NCI-H146 treated with DMSO at 0.1 percent for 48 hours (cell line): ENCODE data around the gene ABO.
"Not testable (repeated sequence)": the region's sequence is repeated elsewhere in the genome, so short reads cannot be mapped to it uniquely, and the experiment has no call there.

Experiments used
- DNase-seq: peaks from one replicate; lab custom pipeline; 2025; ENCODE audit not compliant: unreplicated experiment; lab: John Stamatoyannopoulos, UW

Gene ABO

DNA sequence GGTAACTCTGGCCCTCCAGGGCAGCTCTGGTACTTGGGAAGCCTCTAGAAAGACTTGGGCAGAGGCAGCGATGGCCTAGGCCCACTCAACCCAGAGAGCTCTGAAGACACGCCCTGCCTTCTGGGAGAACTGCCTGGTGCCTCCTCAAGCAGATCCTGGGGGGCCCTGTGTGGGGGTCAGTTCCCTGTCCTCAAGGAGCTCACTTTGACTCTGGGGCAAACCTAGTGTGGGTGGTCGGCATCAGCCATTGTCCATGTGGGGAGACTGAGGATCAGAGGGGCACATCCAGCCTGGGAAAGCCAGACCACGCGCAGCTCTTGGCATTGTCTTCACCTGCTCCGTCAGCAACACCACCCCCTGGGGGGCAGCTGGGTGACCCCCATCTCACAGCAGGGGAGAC lies 28.0 kb downstream of the ABO start:
- no peak for DNase-seq

DNA sequence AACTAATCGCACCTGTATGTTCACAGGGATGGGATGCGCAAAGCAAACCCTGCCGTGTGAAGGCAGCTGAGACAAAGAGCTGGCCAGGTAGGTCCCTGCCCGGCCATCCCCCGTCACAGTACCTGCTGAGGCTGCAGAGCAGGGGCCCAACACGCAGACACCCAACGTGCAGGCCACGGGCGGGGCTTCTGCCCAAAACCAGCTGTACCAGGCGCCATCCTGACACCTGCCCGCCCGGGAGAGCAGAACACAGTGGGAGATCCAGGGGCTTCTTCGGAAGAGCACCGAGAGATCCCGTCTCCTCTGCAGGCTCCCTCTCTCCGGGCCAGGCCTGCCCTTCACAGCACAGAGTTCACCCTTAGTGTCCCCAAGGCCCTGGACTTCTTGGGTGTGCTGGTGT lies 28.4 kb downstream of the ABO start:
- no peak for DNase-seq

DNA sequence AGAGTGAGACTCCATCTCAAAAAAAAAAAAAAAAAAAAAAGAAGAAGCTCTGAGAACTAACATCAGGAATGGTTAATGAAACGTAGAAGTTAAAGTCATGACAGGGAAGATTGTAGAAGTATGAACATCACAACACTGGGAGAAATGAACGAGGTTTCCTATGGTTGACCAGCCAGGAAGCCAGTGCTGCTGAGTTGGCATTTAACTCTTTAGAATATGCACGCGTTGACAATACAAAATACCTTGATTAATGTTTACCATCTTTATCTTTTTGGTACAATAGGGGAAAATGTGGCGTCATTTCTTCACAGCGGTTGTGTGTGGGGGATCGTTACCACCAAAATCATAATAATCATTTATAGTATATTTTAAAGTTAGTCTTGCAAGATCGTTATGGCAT lies 32.0 kb downstream of the ABO start:
- no peak for DNase-seq

DNA sequence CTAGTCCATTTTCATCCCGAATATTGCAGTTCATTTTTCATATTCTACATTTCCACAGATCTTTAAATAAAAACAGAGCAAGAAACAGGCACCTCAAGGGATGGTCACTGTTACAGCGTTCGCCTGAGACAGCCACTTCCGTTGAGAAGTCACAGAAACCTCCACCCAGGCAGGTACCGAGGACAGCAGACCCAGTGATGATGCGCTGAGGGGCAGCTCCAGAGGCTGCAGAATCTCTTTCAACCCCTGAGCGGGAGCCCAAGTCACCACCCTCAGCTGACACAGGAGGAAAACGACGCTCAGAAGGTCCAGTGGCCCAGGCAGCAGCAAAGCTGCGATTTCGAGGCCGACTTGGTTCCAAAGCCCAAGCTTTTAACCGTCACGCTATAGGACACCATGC lies 32.8 kb downstream of the ABO start:
- no peak for DNase-seq

DNA sequence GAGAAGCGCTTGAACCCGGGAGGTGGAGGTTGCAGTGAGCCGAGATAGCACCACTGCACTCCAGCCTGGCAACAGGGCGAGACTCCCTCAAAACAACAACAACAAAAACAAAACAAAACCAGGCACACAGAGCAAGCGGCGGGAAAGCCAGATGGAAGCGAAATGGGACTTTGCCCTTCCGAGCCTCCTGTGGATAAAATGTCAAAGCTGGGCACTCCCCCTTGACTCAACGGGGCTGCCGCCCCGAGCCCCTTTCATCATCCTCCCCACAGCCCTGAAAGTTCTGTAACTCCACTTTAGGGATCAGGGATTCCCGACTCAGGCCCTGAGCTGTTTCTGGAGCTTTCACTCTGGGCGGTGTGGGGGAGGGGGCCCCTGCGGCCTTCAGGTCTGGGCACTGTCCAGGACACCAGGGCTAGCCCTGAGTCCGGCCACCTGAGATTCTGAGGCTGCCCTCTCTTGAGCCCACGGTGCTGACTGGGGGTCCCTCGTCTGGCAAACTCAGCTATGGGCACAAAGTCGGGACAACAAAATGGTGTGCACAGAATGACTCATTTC lies 35.4 kb downstream of the ABO start:
- DNase-seq = no peak

DNA sequence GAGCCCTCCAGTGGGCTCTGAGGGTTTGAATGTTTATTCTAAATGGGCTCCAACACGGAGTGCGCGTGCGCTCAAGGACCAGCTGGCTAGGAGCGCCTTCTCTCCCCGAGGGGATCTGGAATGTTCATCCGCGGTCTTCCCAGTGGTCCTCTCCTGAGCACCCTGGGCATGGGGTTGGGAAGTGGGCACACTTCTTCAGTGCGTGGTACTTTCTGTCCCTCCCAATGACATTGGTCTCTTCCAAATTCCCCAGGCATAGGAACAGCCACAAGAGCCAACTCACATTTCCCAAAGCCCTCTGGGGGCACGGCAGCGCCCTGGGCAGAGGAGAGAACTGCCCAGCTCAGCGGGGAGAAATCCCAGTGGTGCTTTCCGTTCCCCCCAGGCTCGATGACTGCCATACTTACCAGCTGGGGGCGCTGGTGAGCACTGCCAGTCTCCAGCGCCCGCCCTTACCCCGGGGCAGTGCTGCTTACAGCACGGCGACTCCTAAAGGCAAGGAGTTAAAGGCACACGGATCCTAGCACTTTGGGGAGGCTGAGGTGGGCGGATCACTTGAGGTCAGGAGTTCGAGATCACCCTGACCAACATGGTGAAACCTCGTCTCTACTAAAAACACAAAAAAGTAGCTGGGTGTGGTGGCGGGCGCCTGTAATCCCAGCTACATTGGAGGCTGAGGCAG lies 36.0 kb downstream of the ABO start:
- DNase-seq = no peak

DNA sequence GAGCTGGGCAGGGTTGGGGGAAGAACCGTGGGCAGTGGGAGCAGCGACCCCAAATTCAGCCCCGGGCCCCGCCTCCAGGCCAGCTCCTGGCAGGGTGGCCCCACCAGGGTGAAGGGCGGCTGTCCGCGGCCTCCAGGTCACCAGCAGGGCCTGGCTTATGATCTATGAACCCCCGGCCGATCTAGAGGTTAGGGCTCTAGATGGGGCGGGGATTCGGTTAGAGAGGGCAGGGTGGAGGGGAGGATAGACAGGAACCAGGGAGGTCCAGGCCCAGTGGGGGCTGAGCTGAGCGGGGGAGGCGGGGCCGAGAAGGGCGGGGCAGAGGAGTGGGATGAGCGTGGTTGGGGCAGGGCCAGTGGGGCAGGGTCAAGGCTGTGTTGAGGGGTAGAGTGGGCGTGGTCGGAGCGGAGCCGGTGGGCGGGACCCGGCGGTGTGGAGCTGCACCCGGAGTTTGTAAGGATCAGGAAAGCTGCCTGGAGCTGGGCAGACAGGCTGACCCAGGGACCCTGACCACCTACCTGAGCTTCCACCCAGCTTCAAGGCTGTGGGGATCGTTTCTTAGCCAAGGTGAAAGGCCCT lies 36.6 kb downstream of the ABO start:
- no peak for DNase-seq

DNA sequence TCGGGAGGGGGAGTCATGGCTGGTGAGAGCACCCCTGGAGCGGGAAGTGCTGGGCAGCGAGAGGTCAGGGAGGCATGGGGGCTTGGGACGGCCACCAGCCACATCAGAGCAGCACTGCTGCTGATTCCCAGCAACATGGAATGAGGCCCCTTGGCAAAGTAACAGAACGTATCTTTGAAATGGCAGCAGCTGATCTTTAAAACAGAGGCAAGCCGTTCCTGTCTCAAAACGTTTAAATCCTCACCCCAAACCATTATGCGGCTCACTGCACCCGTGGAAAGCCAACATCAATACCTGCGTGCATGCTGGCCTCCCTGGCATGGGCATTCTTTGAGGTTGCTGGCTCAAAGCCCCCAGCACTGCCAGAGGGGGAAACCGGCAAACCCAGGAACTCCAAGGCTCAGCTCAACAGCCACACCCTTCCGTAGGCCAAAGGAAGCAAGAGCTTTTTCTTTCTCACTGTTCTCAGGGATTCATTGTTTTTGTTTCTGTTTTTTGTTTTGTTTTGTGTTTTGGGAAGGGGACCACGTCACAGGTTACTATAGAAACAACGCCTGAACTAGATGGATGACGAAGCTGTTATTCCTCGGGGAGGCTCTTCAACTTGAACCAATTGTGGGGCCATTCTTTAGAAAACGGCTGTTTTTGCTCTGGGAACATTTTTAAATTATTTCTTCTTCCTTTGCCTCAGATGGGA lies 37.8 kb downstream of the ABO start:
- DNase-seq = no peak

DNA sequence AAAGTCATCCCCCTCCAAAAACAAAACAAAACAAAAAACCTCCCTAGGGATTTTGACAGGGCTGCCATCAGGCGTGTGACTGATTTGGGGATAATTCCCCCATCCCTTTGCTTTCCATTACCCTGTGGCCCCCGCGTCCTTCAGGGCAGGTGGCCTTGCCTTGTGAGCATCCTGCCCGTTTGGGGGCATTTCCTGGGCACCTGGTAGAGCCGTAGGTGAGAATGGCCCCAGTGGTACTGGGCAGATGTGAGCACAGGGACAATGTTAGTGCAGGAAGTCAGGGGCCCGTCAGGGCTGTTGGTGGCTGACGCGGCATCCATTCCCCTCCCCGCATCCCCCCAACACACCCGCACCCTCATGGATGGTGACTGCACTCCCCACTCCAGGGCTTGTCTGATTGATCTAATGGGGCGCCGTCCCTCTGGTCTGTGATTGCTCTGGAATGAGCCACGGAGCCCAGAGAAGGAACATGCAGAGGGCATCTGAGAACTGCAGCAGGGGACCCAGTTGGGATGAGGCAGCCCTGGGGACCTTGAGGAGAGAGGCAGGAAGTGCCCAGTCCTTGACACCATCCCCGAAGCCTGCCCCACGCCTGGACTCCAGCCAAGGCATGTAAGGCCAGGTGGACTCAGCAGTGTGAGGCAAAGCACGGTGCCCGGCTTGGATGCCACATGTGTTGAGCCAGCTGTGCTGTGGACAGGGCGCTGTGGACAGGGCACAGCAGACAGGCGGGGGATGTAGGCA lies 38.5 kb downstream of the ABO start:
- not testable (repeated sequence) for DNase-seq

DNA sequence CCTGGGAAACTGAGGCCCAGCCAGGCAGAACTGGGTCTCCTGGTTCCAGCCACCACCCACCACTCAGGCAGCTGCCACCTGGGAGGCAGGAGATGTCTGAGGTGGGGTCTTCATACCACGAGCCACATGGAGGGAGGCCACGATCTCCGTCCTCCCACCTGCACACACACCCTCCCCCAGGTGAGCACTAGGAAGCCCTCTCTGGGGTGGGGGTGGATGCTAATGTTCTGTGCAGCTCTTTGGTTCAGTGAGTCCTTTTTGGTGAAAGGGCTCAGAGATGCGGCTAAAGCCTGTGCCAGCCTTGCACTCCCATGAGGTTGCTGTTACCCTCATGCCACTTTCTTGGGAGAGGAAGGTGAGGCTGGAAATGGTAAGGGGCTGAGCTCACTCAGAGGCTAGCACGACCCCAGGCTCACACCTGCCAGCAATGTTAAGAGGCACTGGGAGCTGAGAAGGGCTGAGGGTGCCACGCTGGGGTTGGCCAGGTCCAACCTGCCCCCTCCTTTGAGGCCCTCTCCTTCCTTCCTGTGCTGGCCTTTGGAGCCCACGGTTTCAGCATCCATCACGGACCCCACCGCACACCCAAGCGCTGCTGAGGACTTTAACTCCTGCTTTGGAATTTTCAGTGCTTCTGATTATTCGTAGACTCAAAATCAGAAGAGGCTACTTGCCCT lies 39.3 kb downstream of the ABO start:
- DNase-seq = no peak

DNA sequence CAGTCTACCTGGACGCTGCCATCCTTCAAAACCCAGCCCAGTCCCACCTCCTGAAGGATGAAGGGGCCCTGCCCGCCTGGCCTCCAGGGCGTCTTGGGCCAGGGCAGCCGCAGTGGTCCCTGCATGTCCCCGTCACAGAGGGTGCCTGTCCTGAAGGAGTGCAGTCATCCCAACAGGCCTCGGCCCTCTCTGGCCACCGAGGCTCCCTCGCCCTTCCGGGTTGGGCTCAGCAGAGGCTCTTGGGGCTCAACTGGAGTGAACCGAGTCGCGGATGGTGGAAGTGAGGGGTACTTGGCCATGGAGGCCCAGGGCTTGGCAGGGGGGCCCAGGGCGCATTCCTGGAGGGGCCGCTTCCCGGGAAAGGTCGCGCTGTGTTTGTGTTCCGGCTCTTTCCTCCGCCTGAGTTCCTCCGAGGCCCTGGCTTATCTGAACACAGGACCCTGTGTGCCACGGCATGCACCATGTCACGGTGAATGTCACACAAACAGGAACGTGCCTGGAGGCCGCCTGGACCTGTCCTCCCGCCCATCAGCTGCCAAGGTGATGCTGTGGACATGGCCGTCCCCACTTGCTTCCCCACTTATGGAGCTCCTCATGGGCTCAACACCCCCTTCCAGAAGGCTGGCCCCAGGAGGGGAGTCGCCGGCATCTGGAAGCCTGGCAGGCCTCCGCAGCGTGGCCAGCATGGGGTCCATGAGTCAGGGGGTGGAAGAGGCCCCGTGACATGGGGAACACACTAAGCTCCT lies 40.3 kb downstream of the ABO start:
- no peak for DNase-seq

DNA sequence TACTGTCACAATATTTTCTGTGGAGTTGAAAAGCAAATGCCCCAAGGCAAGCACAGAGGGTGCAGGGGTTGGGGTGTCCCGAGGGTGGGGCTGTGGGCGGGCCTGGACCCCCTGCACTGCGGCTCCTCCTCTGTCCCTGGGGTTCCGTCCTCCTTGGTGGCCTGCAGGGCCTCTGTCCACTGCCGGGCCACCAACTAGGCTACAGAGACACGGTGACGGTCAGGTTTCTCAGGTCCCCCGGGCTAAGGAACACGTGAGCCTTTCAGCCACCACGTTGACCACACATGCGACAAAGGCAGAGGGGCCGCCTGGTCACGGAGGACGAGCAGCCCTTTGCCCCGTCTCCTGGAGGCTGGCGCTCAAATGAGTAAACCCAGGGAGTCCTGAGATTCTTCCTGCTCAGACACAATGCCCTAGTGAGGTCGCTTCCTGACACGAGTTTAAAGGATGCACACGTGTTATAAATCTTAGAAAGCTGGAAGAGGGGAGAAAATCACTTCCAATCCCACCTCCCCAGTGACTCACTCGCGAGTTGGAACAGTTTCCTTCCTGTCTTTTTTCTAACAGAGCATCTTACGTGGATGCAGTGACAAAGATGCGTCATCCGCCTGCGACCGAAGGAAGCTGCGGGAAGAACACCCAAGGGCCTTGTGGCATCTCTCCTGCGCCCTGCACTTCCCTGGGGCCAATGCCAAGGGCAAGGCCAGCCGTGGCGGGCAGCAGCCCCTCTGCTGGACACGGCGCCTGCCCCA lies 41.1 kb downstream of the ABO start:
- DNase-seq = no peak

DNA sequence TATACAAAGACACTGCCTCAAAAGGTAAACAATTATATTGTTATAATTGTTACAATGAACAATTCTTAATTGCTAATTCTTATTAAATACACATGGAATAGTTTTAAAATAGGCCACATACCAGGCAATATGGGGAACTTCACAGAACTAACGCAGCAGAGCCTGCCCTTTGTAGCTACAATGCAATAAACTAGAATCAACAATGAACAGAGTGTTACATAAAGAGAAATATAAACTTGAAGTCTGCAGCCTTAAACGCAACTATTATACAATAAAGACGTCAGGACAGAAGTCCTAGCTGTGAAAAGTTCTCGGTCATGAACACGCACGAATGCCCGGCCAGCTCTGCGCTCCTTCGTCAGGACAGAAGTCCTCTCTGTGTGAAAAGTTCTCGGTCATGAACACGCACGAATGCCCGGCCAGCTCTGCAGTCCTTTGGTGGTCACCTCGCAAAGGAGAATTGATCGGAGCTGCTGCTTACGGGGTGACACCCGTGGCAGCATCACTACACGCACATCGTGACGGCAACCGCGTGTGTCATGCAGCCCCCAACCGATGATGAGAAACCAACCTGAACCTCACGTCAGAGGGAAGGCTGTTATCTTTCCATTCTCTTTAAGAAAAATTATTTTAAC lies 43.0 kb downstream of the ABO start:
- not testable (repeated sequence) for DNase-seq

DNA sequence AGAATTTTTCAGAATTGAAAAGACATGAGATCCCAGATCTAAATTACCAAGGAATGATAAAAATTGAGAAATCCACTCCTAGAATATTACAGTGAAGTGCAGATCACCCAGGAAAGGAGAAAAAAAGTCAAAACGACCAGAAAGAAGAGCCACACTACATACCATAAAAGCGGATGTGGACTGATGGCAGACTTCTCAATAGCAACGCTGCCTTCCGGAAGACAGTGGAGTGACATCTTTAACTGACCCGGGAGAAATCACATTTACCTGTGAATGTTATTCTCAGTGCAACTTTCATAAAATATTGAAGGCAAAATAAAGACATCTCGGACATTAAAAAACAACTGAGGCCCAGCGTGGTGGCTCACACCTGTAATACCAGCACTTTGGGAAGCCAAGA lies 44.5 kb downstream of the ABO start:
- DNase-seq = not testable (repeated sequence)

DNA sequence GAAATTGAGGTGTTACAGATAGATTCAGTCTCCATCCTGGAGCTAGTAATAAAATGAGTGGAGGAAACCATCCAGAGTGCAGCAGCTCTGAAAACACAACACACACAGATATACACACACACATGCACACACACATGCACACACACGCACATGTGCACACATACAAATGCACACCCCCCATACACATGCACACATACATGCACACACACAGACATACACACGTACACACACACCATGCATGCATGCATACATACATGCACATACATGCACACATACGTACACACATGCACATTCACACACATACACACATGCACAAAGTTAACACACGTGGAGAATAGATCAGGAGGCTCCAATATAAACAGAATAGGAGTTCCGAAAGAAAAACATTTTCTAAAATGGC lies 44.9 kb downstream of the ABO start:
- DNase-seq = no peak

DNA sequence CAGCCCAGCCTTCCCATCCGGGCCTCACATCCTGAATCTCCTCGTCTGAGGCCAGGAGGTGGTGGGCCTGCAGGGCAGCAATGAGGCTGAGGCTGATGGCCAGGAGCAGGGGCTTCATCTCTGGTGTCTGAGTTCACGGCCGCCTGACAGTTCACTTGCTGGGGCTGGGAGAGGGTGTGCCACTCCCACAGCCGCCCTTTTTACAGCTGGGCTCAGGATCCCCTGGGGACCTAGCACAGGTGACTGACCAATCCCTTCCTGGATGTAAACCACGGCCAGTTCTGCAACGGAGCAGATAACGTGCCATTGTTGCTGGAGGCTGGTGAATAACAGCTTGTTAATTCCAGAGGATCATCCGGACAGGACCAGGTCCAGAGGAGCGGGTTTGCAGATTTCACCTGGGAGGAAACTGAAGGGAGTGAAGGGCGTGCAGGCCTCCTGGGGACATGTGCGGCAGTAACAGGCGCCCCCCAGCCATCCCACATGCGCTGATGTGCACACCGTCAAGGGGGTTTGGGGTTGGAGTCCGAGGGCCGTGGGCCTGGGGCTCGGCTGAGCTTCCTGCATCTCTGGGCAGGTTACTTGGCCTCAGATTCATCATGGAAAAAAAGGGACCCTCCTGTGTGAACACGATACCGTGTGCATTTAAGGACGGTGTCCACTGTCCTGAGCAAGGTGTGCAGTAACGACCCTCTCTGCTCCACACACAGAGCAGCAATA lies 46.4 kb downstream of the ABO start:
- DNase-seq = not testable (repeated sequence)

DNA sequence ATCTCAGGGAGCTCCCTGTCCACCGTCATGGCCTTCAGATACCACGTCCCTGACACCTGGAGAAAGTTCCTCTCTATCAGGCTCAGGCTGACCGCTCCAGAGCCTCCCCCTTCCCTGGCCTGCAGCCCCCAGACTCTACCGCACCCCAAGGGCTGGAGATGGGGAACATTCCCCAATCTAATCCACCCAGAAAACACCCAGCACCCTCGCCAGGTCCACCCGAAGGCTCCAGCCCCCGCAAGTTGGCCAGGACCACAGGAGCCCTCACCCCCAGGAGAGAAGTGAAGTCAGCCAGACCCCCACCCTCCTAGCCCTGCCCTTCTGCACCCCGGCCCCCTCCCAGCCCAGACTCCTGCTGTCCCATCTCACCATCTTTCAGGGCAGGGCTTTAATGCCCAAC lies 47.0 kb downstream of the ABO start:
- DNase-seq = not testable (repeated sequence)

DNA sequence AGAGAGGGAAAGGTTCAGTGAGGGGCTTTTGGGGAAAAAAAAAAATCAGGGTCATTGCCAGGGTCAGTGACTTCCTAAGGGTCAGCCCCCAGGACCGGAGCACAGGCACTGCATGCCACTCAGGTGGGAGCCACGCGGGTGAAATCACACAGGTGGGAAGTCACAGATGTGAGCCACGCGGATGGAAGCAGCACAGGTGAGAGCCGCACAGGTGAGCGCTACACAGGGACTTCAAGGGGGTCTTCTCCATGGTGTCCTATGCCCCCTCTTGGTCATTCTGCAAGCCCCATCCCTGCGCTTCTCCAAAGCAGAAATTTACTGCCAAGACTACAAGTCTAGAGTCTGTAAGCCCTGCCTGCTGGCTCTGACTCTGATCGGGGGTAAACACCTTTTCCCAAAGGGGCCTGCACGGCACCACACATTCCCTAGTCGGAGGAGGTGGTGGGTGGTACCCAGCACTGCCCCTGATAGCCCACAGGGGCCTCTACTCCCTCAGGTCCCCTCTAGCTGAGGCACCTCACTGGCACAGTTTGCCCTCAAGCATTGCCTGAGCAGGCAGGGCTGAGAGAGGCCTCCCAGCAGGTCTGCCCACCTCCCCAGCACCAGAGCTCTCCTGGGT lies 47.6 kb downstream of the ABO start:
- DNase-seq = no peak
